T-cell (primary cell): Measurements from ENCODE around the gene MCU. TPM values are rescaled to one million over a fixed set of nuclear protein-coding genes. Genes with fewer than 3 reads are reported as not detected.
A peak's percentile ranks its signal among the peaks of the same experiment; 100 is the strongest.

ENCODE experiments used
- ATAC-seq, 4 experiments: fragments of 200-7000 bp in 3 of 4; fragments of 150-1000 bp in 1 of 4; cut with Tn5 transposase; replicated peaks in 1 of 4; 1 replicate in 3 of 4; 2 replicates in 1 of 4; pipeline ENCODE4 v1.10.0; 2021; ENCODE audit warnings: moderate library complexity in 3 of 4, mild to moderate bottlenecking in 2 of 4, moderate number of reproducible peaks in 1 of 4
- CTCF ChIA-PET, 2 donors: fragments of 300-600 bp; sonication (Branson Sonifier 250); formaldehyde crosslinking; loops; one replicate each; lab custom pipeline; 2022; ENCODE audit warnings: antibody characterized with exemption in 2 of 2; lab: Charles Lee
- POLR2A ChIA-PET, 2 donors: fragments of 300-600 bp; sonication (Branson Sonifier 250); formaldehyde crosslinking; loops; one replicate each; lab custom pipeline; 2022; ENCODE audit warnings: antibody characterized with exemption in 2 of 2; lab: Charles Lee
- DNase-seq, 35 experiments: peaks; one replicate each; pipeline versions ENCODE4 v3.0.0 to v3.0.0-alpha.2; 2013 to 2023
- H3K27ac ChIP-seq: one replicate; pipeline ENCODE4 v1.5.1; 2013; ENCODE audit warnings: low read length
- H3K27me3 ChIP-seq, 2 experiments: replicated peaks in 1 of 2; 1 replicate in 1 of 2; 2 replicates in 1 of 2; pipeline versions ENCODE4 v1.6.1 to v1.7.0; 2013; ENCODE audit warnings: low read length in 1 of 2, mixed read lengths in 1 of 2; ENCODE audit not compliant: control insufficient read depth in 2 of 2, insufficient read depth in 2 of 2; ENCODE audit errors: extremely low read depth in 1 of 2
- H3K36me3 ChIP-seq, 2 donors: 1 replicate in 1 of 2; 2 replicates in 1 of 2; pipeline versions ENCODE4 v1.6.1 to v1.7.0; 2013; ENCODE audit warnings: low read length in 1 of 2; ENCODE audit not compliant: control insufficient read depth in 2 of 2, insufficient read depth in 1 of 2; ENCODE audit errors: extremely low read depth in 1 of 2
- H3K4me1 ChIP-seq, 2 experiments: 1 replicate in 1 of 2; 2 replicates in 1 of 2; pipeline versions ENCODE4 v1.6.1 to v1.7.0; 2013; ENCODE audit warnings: low read length in 2 of 2, mixed read lengths in 1 of 2; ENCODE audit not compliant: insufficient read depth in 2 of 2, control insufficient read depth in 1 of 2; ENCODE audit errors: extremely low read depth in 1 of 2
- H3K4me3 ChIP-seq, 2 donors: 1 replicate in 1 of 2; 2 replicates in 1 of 2; pipeline versions ENCODE4 v1.5.1 to v1.7.0; 2013; ENCODE audit warnings: mild to moderate bottlenecking in 2 of 2, low read length in 1 of 2, moderate library complexity in 1 of 2; ENCODE audit not compliant: control insufficient read depth in 1 of 2; ENCODE audit errors: extremely low read depth in 1 of 2
- H3K9me3 ChIP-seq: 2 replicates; pipeline ENCODE4 v1.7.0; 2013
- H3K27ac Mint-ChIP-seq, 2 donors: one replicate each; pipeline ENCODE4 v1.8.0; 2020 to 2021; ENCODE audit warnings: mild to moderate bottlenecking in 2 of 2, mixed read lengths in 2 of 2
- H3K27me3 Mint-ChIP-seq, 2 donors: one replicate each; pipeline ENCODE4 v1.8.0; 2021 to 2022; ENCODE audit warnings: mixed read lengths in 2 of 2
- H3K36me3 Mint-ChIP-seq: one replicate; pipeline ENCODE4 v1.8.0; 2021; ENCODE audit warnings: mixed read lengths
- H3K4me1 Mint-ChIP-seq, 3 donors: one replicate each; pipeline ENCODE4 v1.8.0; 2020 to 2022; ENCODE audit warnings: mixed read lengths in 3 of 3, mild to moderate bottlenecking in 1 of 3
- H3K4me3 Mint-ChIP-seq, 3 donors: one replicate each; pipeline ENCODE4 v1.8.0; 2020 to 2022; ENCODE audit warnings: mild to moderate bottlenecking in 3 of 3, mixed read lengths in 3 of 3, moderate library complexity in 3 of 3
- H3K9me3 Mint-ChIP-seq, 3 donors: one replicate each; pipeline ENCODE4 v1.8.0; 2020 to 2022; ENCODE audit warnings: mixed read lengths in 3 of 3
- WGBS: methylation state at CpG from one replicate; pipeline ENCODE4 v1.1.5; 2013; ENCODE audit warnings: missing lambda C conversion rate; ENCODE audit not compliant: insufficient coverage; 5-methylcytosine and 5-hydroxymethylcytosine counted together
- total RNA-seq, 35 experiments: library from RNA in 6 of 35; stranded (reverse) in 6 of 35; fragments of 120-200 nt in 1 of 35; gene quantifications; one replicate each; pipeline versions ENCODE4 v1.2.1 to v1.2.4 and lab custom pipeline; 2013 to 2026

Gene MCU
- total RNA-seq, 5 donors from 2014 or later (not counting 1 experiment from before 2014, with no cell fraction given) = 10.1 to 13.6 (median 11.6) TPM

DNA sequence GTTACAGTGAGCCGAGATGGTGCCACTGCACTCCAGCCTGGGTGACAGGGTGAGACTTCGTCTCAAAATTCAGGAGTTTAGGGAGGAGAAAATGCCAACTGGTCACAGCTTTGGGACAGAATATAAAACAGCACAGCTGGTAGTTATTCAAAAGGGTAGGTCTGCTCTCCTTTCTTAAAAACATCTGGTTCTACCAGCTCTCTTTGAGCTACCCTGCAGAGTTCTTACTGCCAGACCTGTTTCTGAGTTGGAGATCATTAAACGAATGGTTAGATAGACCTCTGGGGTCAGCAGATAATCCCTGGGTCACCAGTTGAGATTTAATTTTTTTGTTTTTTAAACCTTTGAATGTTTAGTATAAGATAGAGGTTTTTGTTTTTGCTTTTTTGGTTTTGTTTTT is 52.6 kb downstream of the MCU start:
- DNase-seq (no peak), ATAC-seq (no peak)
- Mint-ChIP-seq H3K27me3 (no peaks in the 10 kb centered on the region), H3K4me1 (peaks cover 0 to 10% (median 0%) of the 10 kb centered on the region in 3 donors), H3K36me3 (peaks cover 16% of the 10 kb centered on the region), H3K4me3 (no peak overlapping the region), H3K27ac (no peak overlapping the region), H3K9me3 (no peaks in the 10 kb centered on the region)
- Histone ChIP-seq H3K9me3 (no peaks in the 10 kb centered on the region), H3K36me3 (no peaks in the 10 kb centered on the region), H3K4me3 (no peak overlapping the region), H3K4me1 (no peaks in the 10 kb centered on the region), H3K27me3 (no peaks in the 10 kb centered on the region), H3K27ac (no peak overlapping the region)
- ChIA-PET CTCF (no interaction called here), POLR2A (no interaction called here)
- 100% methylated on average over 2 of the region's 3 CpGs for WGBS

GRCh38 chr10:72746426-72747363 is 54.8 kb downstream of the MCU start:
- Mint-ChIP-seq H3K27ac (no peak overlapping the region), H3K36me3 (peaks cover 12% of the 10 kb centered on the region), H3K9me3 (no peaks in the 10 kb centered on the region), H3K4me1 (peaks cover 0 to 10% (median 0%) of the 10 kb centered on the region in 3 donors), H3K27me3 (no peaks in the 10 kb centered on the region), H3K4me3 (no peak overlapping the region)
- Histone ChIP-seq H3K4me3 (no peak overlapping the region), H3K4me1 (no peaks in the 10 kb centered on the region), H3K9me3 (no peaks in the 10 kb centered on the region), H3K36me3 (no peaks in the 10 kb centered on the region), H3K27ac (no peak overlapping the region), H3K27me3 (no peaks in the 10 kb centered on the region)
- DNase-seq (no peak), ATAC-seq (no peak)
- 100% methylated on average over 1 of the region's 3 CpGs for WGBS
- CTCF ChIA-PET = interaction anchor here in 1 of 2 donors (0.7 kb wide), 1 partner anchor 321 kb away, joined by 3 read pairs; no protein-coding TSS in a partner anchor
- POLR2A ChIA-PET = no interaction called here

GRCh38 chr10:72747521-72747920 is 55.6 kb downstream of the MCU start:
- CTCF ChIA-PET = no interaction called here
- no peak overlapping the region for H3K4me3 Mint-ChIP-seq
- no peaks in the 10 kb centered on the region for H3K9me3 Mint-ChIP-seq

DNA sequence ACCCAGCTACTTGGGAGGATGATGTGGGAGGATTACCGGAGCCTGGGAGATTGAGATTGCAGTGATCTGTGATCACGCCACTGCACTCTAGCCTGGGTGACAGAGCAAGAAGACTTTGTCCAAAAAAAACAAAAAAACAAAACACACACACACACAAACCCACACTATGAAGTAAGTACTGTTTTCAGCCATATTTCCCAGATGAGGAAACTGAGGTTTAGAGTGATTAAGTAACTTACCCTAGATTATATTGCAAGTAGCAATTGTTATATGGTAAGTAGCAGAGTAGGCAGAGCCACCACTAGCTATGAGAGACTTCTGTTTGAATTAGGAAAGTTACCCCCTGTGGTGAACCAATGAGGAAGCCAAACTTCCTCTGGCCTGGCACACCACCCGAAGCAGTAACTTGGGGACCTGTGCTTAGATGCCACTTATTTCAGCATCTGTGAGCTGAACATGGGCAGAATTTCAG is 61.9 kb downstream of the MCU start:
- H3K27ac Mint-ChIP-seq = no peak overlapping the region
- peaks cover 9% of the 10 kb centered on the region for H3K36me3 Mint-ChIP-seq
- H3K36me3 ChIP-seq = no peaks in the 10 kb centered on the region
- POLR2A ChIA-PET = interaction anchor here in 1 of 2 donors (0.6 kb wide), 1 partner anchor 10 kb away, joined by 3 read pairs; no protein-coding TSS in a partner anchor
- CTCF ChIA-PET = interaction anchor here in 1 of 2 donors (0.6 kb wide), 1 partner anchor 67 kb away, joined by 3 read pairs; no protein-coding TSS in a partner anchor
- no peak overlapping the region for H3K27ac ChIP-seq
- ATAC-seq (no peak), DNase-seq (peak in 2 of 35 experiments; percentile 3 to 14)
- H3K27me3 ChIP-seq = no peaks in the 10 kb centered on the region
- no peaks in the 10 kb centered on the region for H3K27me3 Mint-ChIP-seq
- 9% methylated on average over 1 of the region's 3 CpGs for WGBS
- H3K4me3 ChIP-seq = no peak overlapping the region
- no peaks in the 10 kb centered on the region for H3K9me3 Mint-ChIP-seq
- H3K4me3 Mint-ChIP-seq = no peak overlapping the region
- peaks cover 11 to 13% (median 12%) of the 10 kb centered on the region in 3 donors for H3K4me1 Mint-ChIP-seq
- H3K4me1 ChIP-seq = peaks cover 2 to 6% of the 10 kb centered on the region in 2 experiments
- H3K9me3 ChIP-seq = no peaks in the 10 kb centered on the region

More at GRCh38 chr10:72747521-72747920, 55.6 kb downstream of the MCU start:
- H3K36me3 ChIP-seq = no peaks in the 10 kb centered on the region
- H3K4me1 ChIP-seq = no peaks in the 10 kb centered on the region
- H3K9me3 ChIP-seq = no peaks in the 10 kb centered on the region
- ATAC-seq (no peak), DNase-seq (no peak)
- H3K4me3 ChIP-seq = no peak overlapping the region
- Mint-ChIP-seq H3K27me3 (no peaks in the 10 kb centered on the region), H3K36me3 (peaks cover 11% of the 10 kb centered on the region), H3K4me1 (peaks cover 0 to 6% (median 0%) of the 10 kb centered on the region in 3 donors), H3K27ac (no peak overlapping the region)
- 100% methylated on average over 3 of the region's 8 CpGs for WGBS
- POLR2A ChIA-PET = no interaction called here
- H3K27ac ChIP-seq = no peak overlapping the region
- H3K27me3 ChIP-seq = no peaks in the 10 kb centered on the region

- ATAC-seq (no peak), DNase-seq (no peak)
- POLR2A ChIA-PET = interaction anchor here in 1 of 2 donors (0.6 kb wide), 1 partner anchor 129 kb away, joined by 3 read pairs; no protein-coding TSS in a partner anchor
- Mint-ChIP-seq H3K9me3 (no peaks in the 10 kb centered on the region), H3K27ac (no peak overlapping the region), H3K27me3 (no peaks in the 10 kb centered on the region), H3K4me3 (no peak overlapping the region), H3K4me1 (peaks cover 11 to 14% (median 13%) of the 10 kb centered on the region in 3 donors), H3K36me3 (peaks cover 10% of the 10 kb centered on the region)
- Histone ChIP-seq H3K36me3 (no peaks in the 10 kb centered on the region), H3K4me3 (no peak overlapping the region), H3K4me1 (peaks cover 2 to 6% of the 10 kb centered on the region in 2 experiments), H3K27ac (no peak overlapping the region), H3K27me3 (no peaks in the 10 kb centered on the region), H3K9me3 (no peaks in the 10 kb centered on the region)
- WGBS = 100% methylated on average over 1 of the region's 2 CpGs
- CTCF ChIA-PET = no interaction called here
Observed at GRCh38 chr10:72754275-72755032, 62.5 kb downstream of the MCU start.
